HG03066 (cell line): ENCODE measurements around the gene C9orf40.

Source experiments
- ATAC-seq: cut with Tn5 transposase; IDR thresholded peaks from one replicate; pipeline ENCODE4 v1.9.1; 2021; ENCODE audit warnings: low read depth; ENCODE audit not compliant: unreplicated experiment

Gene C9orf40

DNA sequence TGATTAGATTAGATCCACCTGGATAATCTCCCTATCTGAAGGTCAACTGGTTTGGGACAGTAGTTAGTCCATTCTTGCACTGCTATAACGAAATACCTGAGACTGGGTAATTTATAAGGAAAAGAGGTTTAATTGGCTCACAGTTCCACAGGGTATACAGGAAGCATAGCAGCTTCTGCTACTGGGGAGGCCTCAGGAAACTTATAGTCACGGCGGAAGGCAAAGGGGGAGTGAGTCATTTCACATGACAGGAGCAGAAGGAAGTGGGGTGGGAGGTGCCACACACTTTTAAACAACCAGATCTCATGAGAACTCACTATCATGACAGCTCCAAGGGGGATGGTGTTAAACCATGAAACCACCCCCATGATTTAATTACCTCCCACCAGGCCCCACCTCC, 9.9 kb downstream of the C9orf40 start:
- no peak for ATAC-seq

DNA sequence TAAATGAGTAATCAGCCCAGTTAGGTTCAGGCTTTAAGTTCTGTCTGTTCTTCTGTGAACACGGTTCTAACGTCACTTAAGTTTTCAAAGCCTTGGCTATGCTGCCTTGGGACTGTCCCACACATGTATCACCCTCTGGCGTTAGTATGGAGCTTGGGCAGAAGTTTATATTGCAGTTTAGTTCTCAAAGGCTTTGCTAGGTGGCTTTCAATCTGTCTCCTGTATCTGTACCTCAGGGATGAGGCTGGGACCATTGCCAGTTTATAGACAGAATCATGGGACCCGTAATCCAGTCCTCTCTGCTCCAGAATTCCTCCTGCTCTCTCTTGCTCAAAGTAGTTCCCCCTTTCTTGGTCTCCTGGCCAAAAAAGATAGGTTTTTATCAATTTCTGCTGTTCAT, 12.1 kb downstream of the C9orf40 start:
- ATAC-seq = no peak

GRCh38 chr9:74935008-74935407, 17.7 kb downstream of the C9orf40 start:
- no peak for ATAC-seq

GRCh38 chr9:74921737-74922136, 31.0 kb downstream of the C9orf40 start:
- ATAC-seq = no peak

DNA sequence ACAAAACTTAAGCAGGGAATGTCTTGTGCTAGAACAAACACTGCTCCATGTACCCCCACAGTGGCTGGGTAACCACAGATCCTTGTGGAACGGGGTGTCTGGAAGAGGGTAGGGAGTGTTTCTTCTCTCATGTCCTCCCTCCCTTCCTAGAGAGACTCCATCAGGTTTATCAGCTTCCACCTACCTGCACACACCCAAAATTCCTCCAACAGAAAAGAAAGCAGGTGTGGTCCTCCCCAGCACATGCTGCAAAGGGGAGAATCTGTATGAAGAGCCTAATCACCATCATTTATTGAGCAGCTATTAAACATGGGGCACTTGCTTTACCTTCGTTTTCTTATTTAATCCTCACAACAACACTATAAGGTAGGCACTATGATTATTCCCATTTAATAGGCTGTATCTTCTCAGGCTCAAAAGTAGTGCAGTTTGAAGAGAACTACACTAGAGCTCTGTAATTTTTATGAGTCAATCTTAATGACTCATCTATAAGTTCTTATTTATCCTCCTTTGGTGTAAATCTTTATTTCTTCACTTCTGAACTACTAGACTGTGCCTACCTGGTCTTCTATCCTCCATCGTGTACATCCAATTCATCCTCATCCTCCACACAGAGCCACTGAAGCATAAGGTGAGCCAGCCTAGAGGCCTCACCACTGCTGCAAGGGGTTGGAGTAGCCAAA, 31.6 kb downstream of the C9orf40 start:
- ATAC-seq = no peak

DNA sequence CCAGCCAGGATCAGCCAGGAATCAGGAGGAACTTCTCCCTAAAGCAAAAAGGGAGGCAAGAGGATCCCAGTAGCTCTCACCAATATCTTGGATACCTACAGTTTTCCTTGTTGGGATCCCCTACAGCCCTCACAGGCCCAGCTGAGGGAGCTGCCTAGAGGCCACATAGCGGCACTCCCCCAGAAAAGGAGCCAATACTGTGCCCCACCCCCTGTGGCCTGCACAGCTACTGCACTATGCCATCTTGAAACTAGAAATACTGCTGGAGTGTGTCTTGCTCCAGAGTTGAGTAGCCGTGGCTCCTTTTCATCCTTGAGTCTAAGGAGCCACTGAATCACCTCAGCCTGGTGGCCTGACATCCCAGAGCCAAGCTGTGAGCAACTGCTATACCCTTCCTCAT, 42.7 kb downstream of the C9orf40 start:
- no peak for ATAC-seq

DNA sequence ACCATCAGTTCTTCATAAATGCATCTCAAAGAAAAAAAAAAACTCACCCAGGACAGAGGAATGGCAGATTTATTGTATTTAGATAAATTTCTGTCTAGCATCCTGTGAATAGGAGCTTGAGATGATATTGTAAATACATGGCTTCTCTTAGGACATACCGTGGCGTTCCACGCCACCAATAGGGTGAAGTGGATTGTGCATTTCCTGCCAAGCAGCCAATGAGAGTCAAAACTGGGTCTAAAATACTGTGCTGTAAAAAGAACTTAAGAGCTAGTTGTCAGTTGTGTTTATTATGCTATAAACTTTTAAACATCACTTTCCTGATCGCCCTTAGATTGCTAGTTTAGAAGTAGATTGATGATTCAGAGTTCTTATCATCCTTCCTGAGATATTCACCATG, 44.0 kb downstream of the C9orf40 start:
- ATAC-seq = no peak

GRCh38 chr9:74907085-74907484, 45.6 kb downstream of the C9orf40 start:
- no peak for ATAC-seq

GRCh38 chr9:74901001-74901400, 51.7 kb downstream of the C9orf40 start:
- no peak for ATAC-seq
